Choroid plexus epithelial cell (primary cell): ENCODE measurements around the gene FGF3.

ENCODE experiments used
- DNase-seq: peaks from one replicate; pipeline ENCODE4 v3.0.0-alpha.2; 2010; ENCODE audit warnings: low read depth
- H3K4me3 ChIP-seq: 2 replicates; pipeline ENCODE4 v1.5.1; 2011; ENCODE audit warnings: low read depth, mild to moderate bottlenecking, control low read depth, low read length, moderate library complexity
- CTCF ChIP-seq: conservative IDR thresholded peaks from 2 replicates; pipeline ENCODE4 v1.5.1; 2011; ENCODE audit warnings: low read depth, mild to moderate bottlenecking, control low read depth, inconsistent platforms, low read length, moderate library complexity

The FGF3 gene

GRCh38 chr11:69860244-69860643, 41.0 kb upstream of the FGF3 start:
- no peak for DNase-seq
- no peak for TF ChIP-seq CTCF
- H3K4me3 ChIP-seq: no peak overlapping the region

- DNase-seq: no peak
- no peak for TF ChIP-seq CTCF
These were observed 40.2 kb upstream of the FGF3 start for GRCh38 chr11:69859275-69859934.

GRCh38 chr11:69855421-69855820, 36.2 kb upstream of the FGF3 start:
- no peak for TF ChIP-seq CTCF
- DNase-seq: no peak
- H3K4me3 ChIP-seq: no peak overlapping the region

More at GRCh38 chr11:69859275-69859934, 40.2 kb upstream of the FGF3 start:
- H3K4me3 ChIP-seq: no peak overlapping the region

GRCh38 chr11:69854713-69855112, 35.5 kb upstream of the FGF3 start:
- DNase-seq: peak; percentile 29
- no peak for TF ChIP-seq CTCF
- H3K4me3 ChIP-seq: no peak overlapping the region

GRCh38 chr11:69852056-69852455, 32.8 kb upstream of the FGF3 start:
- DNase-seq: no peak
- TF ChIP-seq CTCF: no peak
- H3K4me3 ChIP-seq: no peak overlapping the region

- DNase-seq: peak; percentile 58
- H3K4me3 ChIP-seq: no peak overlapping the region
- no peak for TF ChIP-seq CTCF
These were observed 29.0 kb upstream of the FGF3 start for GRCh38 chr11:69848201-69848600.

- TF ChIP-seq CTCF: no peak
- no peak overlapping the region for H3K4me3 ChIP-seq
- no peak for DNase-seq
These were observed 25.2 kb upstream of the FGF3 start for GRCh38 chr11:69844396-69844795.
